Endothelial cell of umbilical vein (primary cell): ENCODE measurements around the gene ZNF154. TPM values are rescaled to one million over a fixed set of nuclear protein-coding genes. Genes with fewer than 3 reads are reported as not detected.
"Not testable (repeated sequence)": the region's sequence is repeated elsewhere in the genome, so short reads cannot be mapped to it uniquely, and the experiment has no call there.

Experiments used
- BruUV-seq: library from RNA; stranded (reverse); fragments of 400-500 nt; replicated peaks from 2 replicates; lab custom pipeline; 2021; lab: Mats Ljungman, UMichigan
- CTCF ChIA-PET: fragments of 300-600, 350-600 bp; sonication (Branson Sonifier 250); formaldehyde crosslinking; loops from one replicate; lab custom pipeline; 2021; ENCODE audit warnings: antibody characterized with exemption, inconsistent platforms; lab: Charles Lee
- POLR2A ChIA-PET: fragments of 300-600, 350-600 bp; sonication (Branson Sonifier 250); formaldehyde crosslinking; loops from one replicate; lab custom pipeline; 2021; ENCODE audit warnings: antibody characterized with exemption, inconsistent platforms; lab: Charles Lee
- DNase-seq: peaks from one replicate; pipeline ENCODE4 v3.0.0-alpha.2; 2011; ENCODE audit warnings: low read depth, low spot score
- FAIRE-seq: peaks from 2 replicates; lab custom pipeline; 2011; peaks lifted over from hg19 to GRCh38; lab: Jason Lieb, UNC
- H2AFZ ChIP-seq: 2 replicates; pipeline ENCODE4 v1.6.0; 2012; ENCODE audit warnings: low read depth, low read length, control low read depth, inconsistent platforms
- H3K27ac ChIP-seq: 2 replicates; pipeline ENCODE4 v1.5.1; 2011; ENCODE audit warnings: low read depth, mild to moderate bottlenecking, control low read depth, low read length, moderate library complexity; ENCODE audit not compliant: insufficient read depth
- H3K27me3 ChIP-seq, 2 experiments: 2 replicates each; pipeline versions ENCODE4 v1.6.0 to v1.6.1; 2011; ENCODE audit warnings: low read length in 2 of 2, mixed read lengths in 1 of 2; ENCODE audit not compliant: control insufficient read depth in 2 of 2, insufficient read depth in 2 of 2
- H3K36me3 ChIP-seq, 2 experiments: 2 replicates in 1 of 2; 3 replicates in 1 of 2; pipeline ENCODE4 v1.5.1; 2011; ENCODE audit warnings: low read length in 2 of 2, mild to moderate bottlenecking in 1 of 2, moderate library complexity in 1 of 2; ENCODE audit not compliant: control insufficient read depth in 2 of 2, insufficient read depth in 2 of 2; ENCODE audit errors: extremely low read depth in 1 of 2
- H3K4me1 ChIP-seq: 3 replicates; pipeline ENCODE4 v1.5.1; 2011; ENCODE audit warnings: mild to moderate bottlenecking, low read length; ENCODE audit not compliant: control insufficient read depth, insufficient read depth; ENCODE audit errors: extremely low read depth
- H3K4me2 ChIP-seq: 2 replicates; pipeline ENCODE4 v1.6.1; 2011; ENCODE audit warnings: low read length, control low read depth, mixed read lengths; ENCODE audit not compliant: insufficient read depth
- H3K4me3 ChIP-seq, 3 experiments: fragments of 200-600 bp in 1 of 3; sonication (generic), shearing (Covaris generic) in 1 of 3; replicated peaks in 1 of 3; 2 replicates each; pipeline ENCODE4 v1.5.1; 2011 to 2016; ENCODE audit warnings: control low read depth in 3 of 3, low read length in 3 of 3, mild to moderate bottlenecking in 2 of 3, inconsistent platforms in 1 of 3, low read depth in 1 of 3, moderate library complexity in 1 of 3; ENCODE audit not compliant: insufficient read depth in 1 of 3
- H3K79me2 ChIP-seq: 2 replicates; pipeline ENCODE4 v1.6.0; 2012; ENCODE audit warnings: low read length, inconsistent platforms; ENCODE audit not compliant: control insufficient read depth, insufficient read depth
- H3K9ac ChIP-seq: replicated peaks from 2 replicates; pipeline ENCODE3; 2011; ENCODE audit warnings: low read length, control low read depth; ENCODE audit not compliant: insufficient read depth; ENCODE audit errors: extremely low read depth
- H3K9me1 ChIP-seq: replicated peaks from 3 replicates; pipeline ENCODE4 v1.6.0; 2011; ENCODE audit warnings: mild to moderate bottlenecking, low read length; ENCODE audit not compliant: control insufficient read depth, insufficient read depth; ENCODE audit errors: extremely low read depth
- H3K9me3 ChIP-seq: replicated peaks from 2 replicates; pipeline ENCODE4 v1.5.1; 2012; ENCODE audit warnings: low read length, inconsistent platforms; ENCODE audit not compliant: control insufficient read depth, insufficient read depth
- H4K20me1 ChIP-seq: replicated peaks from 2 replicates; pipeline ENCODE3; 2011; ENCODE audit warnings: mild to moderate bottlenecking, low read length; ENCODE audit not compliant: control insufficient read depth, insufficient read depth; ENCODE audit errors: extremely low read depth
- GATA2 ChIP-seq: IDR thresholded peaks from 2 replicates; pipeline ENCODE4 v1.7.0; 2011; ENCODE audit warnings: low read depth, mild to moderate bottlenecking, moderate library complexity, mixed read lengths, low read length; ENCODE audit not compliant: insufficient read length, insufficient read depth
- POLR2A ChIP-seq: IDR thresholded peaks from 2 replicates; pipeline ENCODE4 v1.6.1; 2012; ENCODE audit warnings: low read depth, mild to moderate bottlenecking, control low read depth, low read length
- POLR2AphosphoS5 ChIP-seq: IDR thresholded peaks from 2 replicates; pipeline ENCODE4 v1.6.1; 2012; ENCODE audit warnings: low read depth, mild to moderate bottlenecking, control low read depth, low read length, moderate library complexity; ENCODE audit not compliant: insufficient read depth
- dilution Hi-C: fragments of 300-500 bp; cut with MboI; formaldehyde crosslinking; loops from one replicate; pipeline ENCODE4 v1.15.0; 2019; ENCODE audit warnings: low sequenced_read_pairs; ENCODE audit not compliant: extremely low pct_ligation_motif_present
- intact Hi-C: fragments of 100-400 bp; cut with micrococcal nuclease; formaldehyde crosslinking; loops from one replicate; pipeline ENCODE4 v1.10.0; 2022
- polyA plus RNA-seq, 4 experiments: library from polyadenylated mRNA; depleted of rRNA in 3 of 4; stranded (reverse) in 3 of 4; unstranded in 1 of 4; fragments of >200 nt; gene quantifications; 2 replicates each; pipeline versions ENCODE4 v1.2.1 to v1.2.3, GENCODE V29; 2011 to 2012; ENCODE audit warnings: missing spikeins in 1 of 4
- total RNA-seq: library from RNA; stranded (reverse); gene quantifications from 2 replicates; pipeline ENCODE4 v1.2.3, GENCODE V29; 2021

ZNF154 gene
- total and polyA plus RNA-seq, 2 donors (not counting 3 experiments of a cell fraction or from before 2014, with no cell fraction given): 1.3 to 2.0 TPM

DNA sequence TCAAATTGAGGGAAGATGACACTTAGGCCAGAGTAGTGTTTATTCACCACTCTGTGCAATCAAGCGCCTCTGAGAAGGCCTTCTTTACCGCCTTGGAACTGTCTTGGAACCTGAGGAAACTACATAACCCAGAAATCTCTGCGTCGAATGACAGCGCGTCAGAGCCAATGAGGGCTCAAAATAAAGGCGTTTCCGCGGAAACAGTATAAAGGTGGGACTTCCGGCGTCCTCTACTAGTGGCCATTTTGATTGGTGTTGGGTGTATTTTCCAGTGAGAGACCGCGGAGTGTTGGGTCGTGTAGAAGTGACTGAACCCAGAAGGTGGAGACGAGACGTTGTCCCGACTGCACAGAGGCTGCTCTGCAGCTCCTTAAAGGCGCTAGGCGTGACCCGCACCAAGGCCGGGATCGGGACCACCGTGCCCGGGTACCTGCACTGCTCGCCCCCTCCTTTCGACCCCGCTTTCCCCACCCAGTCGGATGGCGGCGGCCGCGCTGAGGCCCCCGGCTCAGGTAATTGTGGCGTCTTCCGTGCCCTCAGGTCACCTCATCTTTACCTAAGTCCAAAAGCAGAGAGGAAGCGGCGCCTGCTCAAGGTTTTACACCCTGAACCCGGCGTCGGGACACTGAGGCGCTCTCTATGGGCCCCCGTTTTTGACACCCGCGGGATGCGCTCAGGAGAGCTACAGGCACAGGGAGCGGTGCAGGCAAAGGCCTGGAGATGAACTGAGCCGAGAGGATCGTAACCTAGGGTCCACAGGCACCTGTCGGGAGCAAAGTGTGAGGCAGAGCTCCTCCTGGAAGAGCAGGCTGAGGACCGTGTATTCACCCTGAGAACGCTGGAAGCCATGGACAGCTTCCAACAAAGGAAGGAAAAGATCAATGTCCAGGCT is 37.8 kb upstream of the ZNF154 start, which contains the start of gene ZNF776:
Gene ZNF776 (plus strand): TSS at position 236 of the 892 bp plus-strand sequence. CDS start 244 bp downstream, at position 480.
- no peaks in the 10 kb centered on the region for H3K27me3 ChIP-seq
- peak within 1 kb of the TSS; percentile 18 for H3K27ac ChIP-seq
- H4K20me1 ChIP-seq: no peaks in the 10 kb centered on the region
- H3K36me3 ChIP-seq: peaks cover 0 to 16% of the 10 kb centered on the region in 2 experiments
- ChIA-PET CTCF (no interaction called here), POLR2A (interaction anchor here (0.6 kb wide), 1 partner anchor 939 kb away, joined by 3 read pairs; no protein-coding TSS in a partner anchor)
- dilution Hi-C loops (no loop called here), intact Hi-C loops (no loop called here)
- FAIRE-seq (peak; percentile 100), DNase-seq (peak; percentile 93)
- peaks cover 29% of the 10 kb centered on the region for H3K79me2 ChIP-seq
- H3K4me1 ChIP-seq: peaks cover 3% of the 10 kb centered on the region
- peak within 1 kb of the TSS; percentile 62 to 82 (median 70) for H3K4me3 ChIP-seq
- H2AFZ ChIP-seq: peak within 1 kb of the TSS; percentile 92
- BruUV-seq: TSS peak; percentile 67
- no peaks in the 10 kb centered on the region for H3K9me3 ChIP-seq
- H3K9ac ChIP-seq: peak within 1 kb of the TSS; percentile 70
- peak; percentile 60 for TF ChIP-seq POLR2A
- TF ChIP-seq POLR2AphosphoS5: peak; percentile 76
- TF ChIP-seq GATA2: no peak
- peak within 1 kb of the TSS; percentile 74 for H3K4me2 ChIP-seq
- H3K9me1 ChIP-seq: no peaks in the 10 kb centered on the region

DNA sequence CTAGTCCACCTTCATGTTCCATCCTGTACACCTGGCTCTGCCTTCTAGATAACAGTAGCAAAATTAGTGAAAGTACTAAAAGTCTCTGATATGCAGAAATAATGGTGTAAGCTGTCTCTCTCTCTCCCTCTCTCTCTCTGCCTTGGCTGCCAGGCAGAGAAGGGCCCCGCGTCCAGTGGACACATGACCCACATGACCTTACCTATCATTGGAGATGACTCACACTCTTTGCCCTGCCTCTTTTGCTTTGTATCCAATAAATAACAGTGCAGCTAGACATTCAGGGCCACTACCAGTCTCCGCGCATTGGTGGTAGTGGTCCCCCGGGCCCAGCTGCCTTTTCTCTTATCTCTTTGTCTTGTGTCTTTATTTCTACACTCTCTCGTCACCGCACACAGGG is 29.8 kb upstream of the ZNF154 start:
- H3K4me2 ChIP-seq, H3K9me1 ChIP-seq, H3K9ac ChIP-seq, H3K27me3 ChIP-seq, H3K9me3 ChIP-seq, H4K20me1 ChIP-seq, H3K36me3 ChIP-seq, H3K79me2 ChIP-seq, POLR2A ChIA-PET, H3K4me3 ChIP-seq, DNase-seq, H3K4me1 ChIP-seq, H2AFZ ChIP-seq, FAIRE-seq, dilution Hi-C loops, BruUV-seq, H3K27ac ChIP-seq: not testable (repeated sequence)
- CTCF ChIA-PET: interaction anchor here (1.8 kb wide), 1 partner anchor 417 kb away, joined by 11 read pairs; no protein-coding TSS in a partner anchor
- intact Hi-C loops: loop anchor here (1.0 to 2.0 kb wide), 5 partner anchors 165 to 634 kb away; partner anchors contain the start of gene ZNF329
